HG03460 (cell line): Measurements from ENCODE around the gene RPL14.
A peak's percentile ranks its signal among the peaks of the same experiment; 100 is the strongest.
"Not testable (repeated sequence)": the region's sequence is repeated elsewhere in the genome, so short reads cannot be mapped to it uniquely, and the experiment has no call there.

Experiments used
- ATAC-seq: cut with Tn5 transposase; IDR thresholded peaks from one replicate; pipeline ENCODE4 v1.9.1; 2021; ENCODE audit not compliant: unreplicated experiment

The RPL14 gene

DNA sequence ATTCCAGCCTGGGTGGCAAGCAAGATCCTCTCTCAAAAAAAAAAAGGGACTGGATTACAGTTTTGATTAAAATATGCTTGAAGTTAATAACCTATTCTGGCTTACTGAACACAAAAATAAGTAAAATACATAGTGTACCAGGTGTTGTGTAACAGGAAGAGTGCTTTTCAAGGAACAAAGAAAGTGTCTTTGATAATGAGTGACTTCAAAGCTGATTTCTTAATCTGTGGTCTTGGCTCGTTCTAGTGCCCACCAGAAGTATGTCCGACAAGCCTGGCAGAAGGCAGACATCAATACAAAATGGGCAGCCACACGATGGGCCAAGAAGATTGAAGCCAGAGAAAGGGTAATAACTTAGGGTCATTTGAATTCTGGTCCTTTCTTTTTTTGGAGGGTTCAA lies 4.0 kb downstream of the RPL14 start:
- ATAC-seq: no peak

DNA sequence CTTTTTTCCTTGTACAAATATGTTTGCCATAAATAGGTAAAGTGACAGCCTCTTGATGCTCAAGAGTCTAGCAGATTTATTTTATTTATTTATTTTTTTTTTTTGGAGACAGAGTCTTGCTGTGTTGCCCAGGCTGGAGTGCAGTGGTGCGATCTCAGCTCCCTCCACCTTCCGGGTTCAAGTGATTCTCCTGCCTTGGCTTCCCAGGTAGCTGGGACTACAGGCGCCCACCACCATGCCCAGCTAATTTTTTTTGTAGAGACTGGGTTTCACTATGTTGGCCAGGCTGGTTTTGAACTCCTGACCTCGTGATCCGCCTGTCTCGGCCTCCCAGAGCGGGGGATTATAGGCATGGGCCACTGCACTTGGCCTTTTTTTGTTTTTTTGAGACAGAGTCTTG lies 5.7 kb downstream of the RPL14 start:
- not testable (repeated sequence) for ATAC-seq

DNA sequence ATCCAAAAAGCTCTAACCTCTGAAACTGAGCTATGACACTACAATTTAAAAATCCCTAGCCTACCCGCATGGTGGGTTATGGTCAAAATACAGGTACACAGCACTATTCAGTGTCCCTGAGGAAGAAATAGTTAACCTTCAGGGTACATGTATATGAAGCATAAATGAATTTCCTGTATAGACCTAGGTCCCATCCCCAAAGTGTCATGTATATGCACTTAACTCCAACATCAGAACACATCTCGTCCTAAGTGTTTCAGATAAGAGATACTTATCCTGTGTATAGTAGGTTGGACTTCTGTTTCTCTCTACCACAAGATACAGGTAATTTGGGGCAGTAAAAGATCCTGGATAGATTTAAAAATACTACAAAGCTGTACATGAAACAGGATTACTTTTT lies 6.4 kb downstream of the RPL14 start:
- ATAC-seq: no peak

DNA sequence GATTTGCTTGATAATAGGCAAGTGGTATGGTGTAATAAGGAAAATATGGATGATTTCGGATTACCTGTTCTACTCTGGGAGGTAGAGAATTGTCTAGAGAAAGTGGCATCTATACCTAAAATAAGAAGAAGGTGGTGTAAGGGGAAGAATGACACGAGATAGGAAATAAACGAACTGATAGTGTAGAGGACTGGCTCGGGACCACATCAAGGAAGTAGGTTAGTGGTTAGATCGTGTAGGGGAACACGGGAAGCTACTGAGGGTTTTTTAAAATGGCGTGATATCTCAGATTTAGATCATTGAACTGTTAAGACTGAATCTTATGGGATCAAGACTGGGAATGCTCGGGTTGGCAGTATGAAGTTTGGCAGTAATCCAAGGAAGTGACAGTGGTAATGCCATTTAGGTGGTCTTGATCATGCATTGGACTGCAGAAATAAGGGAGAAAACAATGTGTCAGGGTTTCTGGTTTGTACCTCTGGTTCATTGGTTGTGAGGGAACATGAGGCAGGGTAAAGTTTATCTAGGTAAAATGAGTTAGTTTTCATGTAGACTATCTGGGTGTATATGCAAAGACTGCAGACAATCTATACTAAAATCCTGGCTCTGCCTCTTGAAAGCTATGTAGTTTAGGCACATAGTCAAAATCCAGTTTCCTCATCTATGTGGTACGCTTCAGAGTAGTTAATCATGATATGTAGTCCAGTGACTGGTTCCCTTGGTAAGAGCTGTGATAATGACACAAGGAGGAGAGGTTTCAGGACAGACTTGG lies 7.4 kb downstream of the RPL14 start:
- ATAC-seq: no peak

DNA sequence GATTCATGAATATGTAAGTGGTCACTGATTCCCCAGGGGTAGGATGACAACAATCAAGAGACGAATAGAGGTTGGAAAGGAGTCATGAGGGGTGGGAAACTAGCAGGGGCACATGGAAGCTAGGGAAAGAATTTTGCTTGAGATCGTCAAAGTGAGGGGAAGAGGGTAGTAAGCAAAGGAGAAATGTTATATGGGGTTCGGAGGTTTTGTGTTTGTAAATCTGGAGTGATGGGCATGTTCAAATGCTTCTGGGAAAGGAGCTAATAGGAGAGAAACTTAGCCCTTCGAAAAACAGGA lies 7.9 kb downstream of the RPL14 start:
- no peak for ATAC-seq

DNA sequence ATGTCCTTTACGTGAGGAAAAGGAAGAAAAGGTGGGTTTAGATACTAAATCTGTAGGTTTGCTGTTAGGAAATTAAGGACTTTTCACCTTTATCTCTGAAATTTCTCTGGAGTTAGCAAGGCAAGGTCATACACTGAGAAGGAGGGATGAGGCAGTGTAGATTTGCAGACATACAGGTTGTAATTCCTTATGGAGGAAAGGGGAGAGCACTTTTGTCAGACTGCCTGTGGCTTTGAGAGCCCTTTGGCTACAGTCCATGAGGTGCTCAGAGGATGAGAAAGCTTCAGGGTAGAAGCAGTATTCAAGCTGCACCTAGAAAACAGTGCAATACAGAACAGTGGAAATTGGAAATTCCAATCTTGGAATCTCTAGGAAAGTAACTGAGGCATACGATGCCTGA lies 8.3 kb downstream of the RPL14 start:
- ATAC-seq: no peak

DNA sequence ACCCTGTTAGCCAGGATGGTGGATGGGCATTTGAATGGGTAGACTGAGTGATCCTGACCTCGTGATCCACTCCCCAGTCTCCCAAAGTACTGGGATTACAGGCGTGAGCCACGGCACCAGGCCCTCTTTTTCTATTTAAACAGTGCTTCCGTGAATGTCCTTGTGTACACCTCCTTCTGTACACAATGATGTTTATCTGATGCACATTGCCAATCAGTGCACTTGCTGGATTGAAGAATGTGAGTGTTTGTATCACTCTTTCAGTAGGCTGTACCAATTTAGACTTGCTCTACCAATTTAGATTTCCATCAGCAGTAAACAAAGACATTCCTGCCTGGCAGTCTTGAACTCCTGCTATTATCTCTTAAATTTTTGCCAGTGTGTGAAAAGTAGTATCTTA lies 10.9 kb downstream of the RPL14 start:
- no peak for ATAC-seq

DNA sequence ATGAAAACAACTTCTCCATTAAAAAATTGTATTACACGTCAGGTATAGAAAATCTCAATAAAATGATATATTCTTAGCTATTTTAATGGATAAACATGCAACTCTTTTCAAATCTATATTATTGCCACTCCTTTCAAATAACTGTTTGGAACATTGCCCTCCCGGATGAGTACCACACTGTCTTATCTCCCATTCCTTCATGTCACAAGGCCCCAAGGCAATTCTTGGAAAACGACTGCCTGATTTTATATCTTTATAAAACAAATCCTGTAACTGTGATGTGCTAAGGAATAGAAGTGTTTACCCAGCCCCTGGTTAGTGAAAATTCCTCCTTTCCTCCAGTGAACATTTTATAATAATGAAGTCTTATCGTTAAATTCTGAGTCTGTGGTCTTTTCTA lies 13.6 kb downstream of the RPL14 start:
- no peak for ATAC-seq

DNA sequence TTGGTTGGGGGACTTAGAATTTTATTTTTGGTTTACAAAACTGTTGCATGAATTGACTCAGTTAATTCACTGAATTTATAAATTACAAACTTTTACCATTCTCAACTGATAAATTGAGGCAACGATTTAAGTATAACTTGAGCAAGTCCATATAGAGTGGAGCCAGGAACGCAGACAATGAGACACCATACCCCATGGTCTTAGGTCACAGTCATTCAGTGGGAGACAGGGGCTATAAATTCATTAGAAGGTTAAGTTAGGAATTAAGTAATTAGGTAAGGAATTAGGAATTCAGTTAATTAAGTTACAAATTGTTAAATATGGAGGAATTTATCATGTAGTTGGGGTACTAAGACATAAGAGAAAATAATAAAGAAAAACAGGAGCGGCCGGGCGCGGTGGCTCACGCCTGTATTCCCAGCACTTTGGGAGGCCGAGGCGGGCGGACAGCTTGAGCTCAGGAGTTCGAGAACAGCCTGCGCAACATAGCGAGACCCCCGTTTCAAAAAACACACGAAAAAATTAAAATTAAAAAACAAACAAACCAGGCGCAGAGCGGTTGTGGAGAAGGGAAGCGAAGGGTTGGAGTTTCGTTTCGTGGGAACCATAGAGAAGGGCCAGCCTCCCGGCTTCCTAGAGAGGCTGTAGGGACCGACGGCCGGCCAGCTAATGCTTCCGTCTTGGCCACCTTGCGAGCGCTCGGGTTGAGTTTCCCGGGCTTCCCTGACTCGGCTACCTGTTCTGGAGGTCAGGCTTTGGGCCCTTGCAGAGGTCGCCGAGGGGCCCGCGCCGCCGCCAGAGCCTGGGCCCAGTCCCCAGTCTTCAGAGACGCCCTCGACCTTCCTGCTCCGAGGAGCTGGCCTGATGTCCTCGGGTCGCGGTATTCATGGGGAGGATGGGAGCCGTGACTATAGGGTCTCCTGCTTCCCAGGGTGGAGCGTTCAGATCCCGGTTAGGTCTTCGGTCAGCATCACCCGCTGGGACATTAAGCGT lies 19.6 kb downstream of the RPL14 start, which contains the start of gene ZNF619:
ZNF619 (plus strand) TSS at position 645 of the 993 bp plus-strand sequence. CDS start 858 bp downstream, outside the sequence.
- ATAC-seq: peak; percentile 90

DNA sequence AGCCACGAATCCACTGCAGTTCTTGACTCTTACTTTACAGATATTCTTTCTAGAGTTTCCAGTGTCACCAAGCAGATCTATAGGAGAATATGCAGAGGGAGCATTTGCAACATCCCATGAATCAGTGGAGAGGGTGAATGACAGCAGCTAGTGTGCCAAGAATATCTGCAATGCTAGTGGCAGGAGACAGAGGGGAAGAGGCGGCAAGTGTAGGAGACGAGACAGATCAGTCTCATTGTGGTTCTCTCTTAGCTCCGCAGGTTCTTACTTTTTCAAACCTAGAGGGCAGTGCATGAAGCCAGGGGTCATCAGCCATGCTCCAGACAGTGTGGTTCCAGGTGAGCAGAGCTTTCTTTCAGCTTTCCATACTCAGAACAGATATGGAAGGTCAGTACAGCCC lies 20.5 kb downstream of the RPL14 start:
- ATAC-seq: no peak

DNA sequence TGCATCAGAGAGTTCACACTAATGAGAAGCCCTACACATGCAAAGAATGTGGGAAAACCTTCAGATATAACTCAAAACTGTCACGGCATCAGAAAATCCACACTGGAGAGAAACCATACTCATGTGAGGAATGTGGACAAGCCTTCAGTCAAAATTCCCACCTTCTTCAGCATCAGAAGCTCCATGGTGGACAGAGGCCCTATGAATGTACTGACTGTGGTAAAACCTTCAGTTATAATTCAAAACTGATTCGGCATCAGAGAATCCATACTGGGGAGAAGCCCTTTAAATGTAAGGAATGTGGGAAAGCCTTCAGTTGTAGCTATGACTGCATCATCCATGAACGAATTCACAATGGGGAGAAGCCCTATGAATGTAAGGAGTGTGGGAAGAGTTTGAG lies 30.0 kb downstream of the RPL14 start:
- no peak for ATAC-seq

DNA sequence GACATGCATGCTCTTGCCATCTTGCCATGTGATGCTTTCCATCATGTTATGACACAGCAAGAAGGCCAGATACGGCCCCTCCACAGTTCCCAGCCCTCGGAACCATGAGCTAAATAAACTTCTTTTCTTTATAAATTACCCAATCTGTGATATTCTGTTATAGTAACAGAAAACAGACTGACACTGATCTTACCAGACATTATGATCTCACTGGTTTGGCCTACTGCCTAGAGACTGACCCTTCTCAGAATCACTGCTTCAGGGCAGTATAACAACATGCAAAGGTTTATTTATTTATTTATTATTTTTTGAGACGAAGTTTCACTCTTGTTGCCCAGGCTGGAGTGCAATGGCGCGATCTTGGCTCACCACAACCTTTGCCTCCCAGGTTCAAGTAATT lies 33.8 kb downstream of the RPL14 start:
- no peak for ATAC-seq

DNA sequence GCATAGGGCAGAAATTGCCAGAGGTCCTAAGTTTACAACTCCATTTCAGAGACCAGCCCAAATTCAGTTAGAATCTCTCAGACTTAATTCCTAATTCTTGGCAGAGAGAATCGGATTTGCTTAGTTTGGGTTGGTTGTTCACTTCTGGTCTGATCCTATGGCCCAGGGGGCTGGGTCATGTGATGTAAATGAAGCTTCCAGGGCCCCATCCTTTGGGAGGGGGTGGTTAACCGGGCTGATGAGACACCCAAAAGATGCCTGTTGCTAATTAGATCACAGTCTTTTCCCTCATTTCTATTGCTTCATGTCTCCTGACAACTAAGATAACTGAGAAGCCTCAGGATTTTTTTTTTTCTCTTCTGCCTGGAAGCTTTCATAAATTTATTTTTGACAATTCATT lies 37.6 kb downstream of the RPL14 start:
- ATAC-seq: no peak

DNA sequence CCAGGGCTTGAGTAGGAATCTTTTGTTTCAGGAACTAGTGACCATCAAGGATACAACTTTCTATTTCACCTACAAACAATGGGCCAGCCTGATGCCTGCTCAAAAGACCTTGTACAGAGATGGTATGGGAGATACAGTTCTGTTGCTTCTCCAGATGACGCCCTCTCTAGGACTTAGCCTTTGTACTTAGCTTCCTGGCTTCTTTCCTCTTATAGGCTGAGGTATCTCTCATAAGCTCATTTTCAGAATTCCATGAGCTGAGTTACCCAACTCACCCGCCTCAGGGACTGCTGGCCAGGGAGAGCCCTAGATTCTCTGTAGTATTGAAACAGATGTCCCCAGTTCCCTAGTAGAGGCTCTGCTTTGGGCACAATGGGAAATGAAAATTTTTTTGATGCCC lies 40.1 kb downstream of the RPL14 start:
- no peak for ATAC-seq

DNA sequence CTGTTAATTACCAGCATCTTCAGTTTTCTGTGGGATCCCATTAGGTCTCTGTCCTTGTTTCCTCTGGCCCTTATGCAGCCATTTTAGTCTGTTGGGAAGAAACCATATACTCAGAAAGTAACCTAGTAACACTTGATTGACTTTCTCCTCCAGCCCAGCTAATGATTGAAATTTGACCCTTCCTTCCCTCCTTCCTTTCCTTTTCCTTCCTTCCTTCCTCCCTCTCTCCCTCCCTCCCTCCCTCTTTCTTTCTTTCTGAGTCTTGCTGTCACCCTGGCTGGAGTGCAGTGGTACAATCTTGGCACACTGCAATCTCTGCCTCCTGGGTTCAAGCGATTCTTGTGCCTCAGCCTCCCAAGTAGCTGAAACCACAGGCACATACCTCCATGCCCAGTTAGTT lies 42.8 kb downstream of the RPL14 start:
- no peak for ATAC-seq

DNA sequence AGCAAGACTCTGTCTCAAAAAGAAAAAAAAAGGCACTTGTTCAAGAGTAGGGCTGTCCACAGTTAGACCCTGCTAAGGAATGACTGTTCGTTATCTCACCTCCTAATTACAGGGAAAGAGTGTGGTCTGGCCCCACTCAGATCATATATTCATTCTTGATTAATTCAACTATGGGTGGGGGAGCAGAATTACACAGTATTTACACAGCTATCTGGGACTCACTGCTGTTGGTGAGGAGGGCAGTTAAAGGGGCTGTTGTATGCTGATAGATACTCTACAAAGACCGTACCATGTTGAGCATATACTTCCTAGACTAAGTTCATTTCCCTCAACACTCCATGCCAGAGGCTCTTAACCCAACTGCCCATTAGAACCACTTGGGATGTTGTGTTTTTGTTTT lies 44.9 kb downstream of the RPL14 start:
- ATAC-seq: no peak

DNA sequence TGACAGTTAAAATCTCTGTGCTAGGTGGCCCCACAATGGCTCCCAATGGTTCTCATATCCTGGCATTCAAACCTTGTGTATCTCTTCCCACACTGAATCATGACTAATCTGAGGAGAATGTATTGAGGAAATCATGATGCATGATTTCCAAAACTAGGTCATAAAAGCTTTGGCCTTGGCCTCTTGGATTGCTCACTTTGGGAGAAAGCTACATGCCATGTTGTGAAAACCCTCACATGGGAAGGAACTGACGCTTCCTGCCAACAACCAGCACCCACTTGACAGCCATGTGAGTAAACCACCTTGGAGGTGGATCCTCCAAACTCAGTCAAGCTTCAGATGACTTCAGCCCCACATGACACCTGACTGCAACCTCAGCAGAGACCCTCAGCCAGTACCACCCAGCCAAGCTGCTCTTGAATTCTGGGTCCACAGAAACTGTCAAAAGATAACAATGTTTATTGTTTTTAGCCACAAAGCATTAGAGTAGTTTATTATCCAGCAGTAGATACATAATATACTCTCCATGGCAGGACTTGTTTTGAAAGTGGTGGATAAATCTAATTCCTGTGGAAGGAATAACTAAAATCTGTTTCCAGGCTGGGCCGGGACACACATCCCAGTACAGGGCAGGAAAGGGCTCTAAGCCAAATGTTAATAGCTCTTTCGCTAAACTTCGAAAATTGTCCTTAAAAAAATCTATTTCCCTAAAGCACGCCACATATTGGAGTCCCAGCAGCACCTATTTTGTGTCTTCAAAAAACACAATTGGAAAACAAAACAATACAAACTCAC lies 47.7 kb downstream of the RPL14 start:
- ATAC-seq: no peak

DNA sequence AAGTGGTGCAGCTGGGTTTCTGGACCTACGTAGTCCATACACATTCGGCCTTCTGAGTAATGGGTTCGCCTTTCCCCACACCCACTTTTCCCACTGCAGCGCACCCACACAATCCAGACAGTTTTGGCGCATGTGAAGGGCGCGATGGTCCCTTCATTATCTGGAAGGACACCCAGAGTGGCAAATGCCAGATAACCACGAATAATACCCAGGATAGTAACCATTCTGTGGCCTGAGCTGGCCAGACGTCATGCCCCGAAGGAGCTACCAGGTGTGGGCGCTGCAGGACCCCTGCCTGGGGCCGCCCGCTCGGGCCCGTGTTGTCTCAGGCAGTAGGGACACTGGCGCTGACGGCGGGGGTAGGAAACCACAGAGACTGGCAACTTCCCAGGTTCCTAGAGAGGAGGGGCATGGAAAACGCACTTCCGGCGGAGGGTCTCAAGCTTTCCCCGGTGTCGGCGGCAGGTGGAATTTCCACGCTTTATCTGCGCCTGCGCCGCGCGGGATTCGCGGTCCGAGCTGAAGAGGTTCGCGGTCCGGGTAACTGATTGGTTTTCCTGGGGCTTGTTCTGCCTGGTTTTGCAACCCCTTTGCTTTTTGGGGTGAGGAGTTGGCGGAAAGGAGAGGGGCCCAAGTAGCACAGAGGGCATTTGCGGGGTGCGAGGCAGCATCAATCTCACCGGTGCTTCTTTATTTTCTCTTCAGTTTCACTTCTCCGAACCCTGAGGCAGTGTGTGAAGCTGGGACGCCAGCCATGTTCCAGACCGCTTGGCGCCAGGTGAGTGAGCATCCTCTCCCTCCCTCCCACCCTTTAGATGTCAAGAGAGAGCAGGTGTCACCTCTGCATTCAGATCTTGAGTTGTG lies 48.7 kb downstream of the RPL14 start, which contains the start of gene ZNF620:
ZNF620 (plus strand) TSS at position 441 of the 864 bp plus-strand sequence; CDS start at position 755, 314 bp downstream.
- peak; percentile 85 for ATAC-seq

DNA sequence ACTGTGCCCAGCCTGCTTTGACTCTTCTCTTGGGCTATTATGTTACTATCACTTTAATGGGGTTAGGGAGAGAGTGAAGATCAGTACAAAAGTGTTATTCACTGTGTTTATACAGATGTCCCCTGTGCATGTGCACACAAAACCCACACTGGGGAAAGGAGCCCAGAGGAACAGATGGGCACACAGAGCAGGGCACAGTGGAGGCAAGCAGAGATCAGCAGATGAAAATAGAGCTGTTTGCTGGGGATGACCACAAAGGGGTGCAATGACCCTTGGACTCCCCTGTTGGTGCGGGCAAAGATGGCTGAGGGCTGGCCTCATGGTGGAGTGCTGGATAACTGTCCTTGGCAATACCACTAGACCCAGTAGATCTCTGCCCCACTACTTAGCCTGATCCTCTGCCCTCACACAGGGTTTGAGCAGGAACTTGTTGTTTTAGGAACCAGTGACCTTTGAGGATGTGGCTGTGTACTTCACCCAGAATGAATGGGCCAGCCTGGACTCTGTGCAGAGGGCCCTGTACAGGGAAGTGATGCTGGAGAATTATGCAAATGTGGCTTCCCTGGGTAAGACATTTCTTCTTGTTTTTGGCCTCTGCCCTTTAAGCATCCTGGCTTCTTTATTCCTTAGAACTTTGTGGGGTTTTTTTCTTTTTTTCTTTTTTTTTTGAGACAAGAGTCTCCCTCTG lies 54.0 kb downstream of the RPL14 start:
- ATAC-seq: no peak

DNA sequence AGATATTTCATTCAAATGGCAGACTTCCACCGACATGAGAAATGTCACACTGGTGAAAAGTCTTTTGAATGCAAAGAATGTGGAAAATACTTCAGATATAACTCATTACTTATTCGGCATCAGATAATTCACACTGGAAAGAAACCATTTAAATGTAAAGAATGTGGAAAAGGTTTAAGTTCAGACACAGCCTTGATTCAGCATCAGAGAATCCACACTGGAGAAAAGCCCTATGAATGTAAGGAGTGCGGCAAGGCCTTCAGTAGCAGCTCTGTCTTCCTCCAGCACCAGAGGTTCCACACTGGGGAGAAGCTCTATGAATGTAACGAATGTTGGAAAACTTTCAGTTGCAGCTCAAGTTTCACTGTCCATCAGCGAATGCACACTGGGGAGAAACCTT lies 59.1 kb downstream of the RPL14 start:
- no peak for ATAC-seq
